SJSA1 (cell line): Measurements from ENCODE around the gene GPRC5C. TPM values are rescaled to one million over a fixed set of nuclear protein-coding genes. Genes with fewer than 3 reads are reported as not detected.

Experiments
- DNase-seq, 2 experiments: peaks; one replicate each; pipeline ENCODE4 v3.0.0-alpha.2; 2015 to 2020; ENCODE audit warnings: low spot score in 2 of 2, low read depth in 1 of 2
- H3K27ac ChIP-seq: fragments of 250-450 bp; sonication (Bioruptor Pico); 2 replicates; pipeline ENCODE4 v1.5.1; 2020; ENCODE audit warnings: mild to moderate bottlenecking, moderate library complexity
- H3K27me3 ChIP-seq: fragments of 250-450 bp; sonication (Bioruptor Pico); replicated peaks from 2 replicates; pipeline ENCODE4 v1.5.1; 2020; ENCODE audit warnings: mild to moderate bottlenecking, moderate library complexity
- H3K36me3 ChIP-seq: fragments of 250-450 bp; sonication (Bioruptor Pico); 2 replicates; pipeline ENCODE4 v1.5.1; 2020; ENCODE audit warnings: mild to moderate bottlenecking
- H3K4me1 ChIP-seq: fragments of 250-450 bp; sonication (Bioruptor Pico); replicated peaks from 2 replicates; pipeline ENCODE4 v1.6.1; 2021; ENCODE audit warnings: mild to moderate bottlenecking
- H3K4me3 ChIP-seq: fragments of 250-450 bp; sonication (Bioruptor Pico); 2 replicates; pipeline ENCODE4 v1.5.1; 2020; ENCODE audit warnings: mild to moderate bottlenecking
- H3K9me3 ChIP-seq: fragments of 250-450 bp; sonication (Bioruptor Pico); replicated peaks from 2 replicates; pipeline ENCODE4 v1.5.1; 2020; ENCODE audit warnings: mild to moderate bottlenecking
- total RNA-seq: library from RNA; depleted of rRNA; stranded (reverse); fragments of >200 nt; shearing (Covaris generic); gene quantifications from 2 replicates; pipeline ENCODE4 v1.2.3, GENCODE V29; 2014

GPRC5C gene
- total RNA-seq, 1 experiment from 2014 or later, result 48.4 TPM

- H3K4me3 ChIP-seq, result peak overlapping the region; percentile 50
- no peaks in the 10 kb centered on the region; the same call in 1 of the 2 replicates for H3K9me3 ChIP-seq
- peaks cover 15% of the 10 kb centered on the region for H3K27me3 ChIP-seq
- DNase-seq, result no peak
- no peaks in the 10 kb centered on the region for H3K36me3 ChIP-seq
- no peak overlapping the region for H3K27ac ChIP-seq
- peaks cover 40% of the 10 kb centered on the region for H3K4me1 ChIP-seq
Measured at GRCh38 chr17:74432424-74432690, 469 bp downstream of the GPRC5C start.

GRCh38 chr17:74432766-74433391 lies 991 bp downstream of the GPRC5C start:
- DNase-seq, result no peak
- H3K4me1 ChIP-seq, result peaks cover 40% of the 10 kb centered on the region
- H3K9me3 ChIP-seq, result peaks cover 4% of the 10 kb centered on the region
- no peak overlapping the region for H3K27ac ChIP-seq
- H3K4me3 ChIP-seq, result peak overlapping the region; percentile 50
- peaks cover 15% of the 10 kb centered on the region for H3K27me3 ChIP-seq
- no peaks in the 10 kb centered on the region for H3K36me3 ChIP-seq

- Histone ChIP-seq H3K9me3 (peaks cover 8% of the 10 kb centered on the region), H3K36me3 (no peaks in the 10 kb centered on the region), H3K27me3 (peaks cover 15% of the 10 kb centered on the region), H3K4me3 (no peak overlapping the region), H3K27ac (no peak overlapping the region), H3K4me1 (peaks cover 40% of the 10 kb centered on the region)
- DNase-seq, result peak in 1 of 2 experiments; percentile 37
Measured at GRCh38 chr17:74433421-74434121, 1.7 kb downstream of the GPRC5C start.

GRCh38 chr17:74435775-74436359 lies 4.0 kb downstream of the GPRC5C start:
- Histone ChIP-seq H3K9me3 (peaks cover 11% of the 10 kb centered on the region), H3K4me1 (peaks cover 26% of the 10 kb centered on the region), H3K27me3 (peaks cover 13% of the 10 kb centered on the region), H3K36me3 (no peaks in the 10 kb centered on the region), H3K4me3 (no peak overlapping the region), H3K27ac (no peak overlapping the region)
- no peak for DNase-seq

- peaks cover 11% of the 10 kb centered on the region for H3K9me3 ChIP-seq
- H3K27ac ChIP-seq, result no peak overlapping the region
- peaks cover 14% of the 10 kb centered on the region for H3K4me1 ChIP-seq
- no peaks in the 10 kb centered on the region for H3K36me3 ChIP-seq
- H3K27me3 ChIP-seq, result peaks cover 3% of the 10 kb centered on the region; the same call in 1 of the 2 replicates
- no peak for DNase-seq
- H3K4me3 ChIP-seq, result no peak overlapping the region
Measured at GRCh38 chr17:74437702-74438101, 5.8 kb downstream of the GPRC5C start.

GRCh38 chr17:74439691-74440567 lies 8.0 kb downstream of the GPRC5C start:
- H3K4me3 ChIP-seq, result no peak overlapping the region
- H3K4me1 ChIP-seq, result no peaks in the 10 kb centered on the region
- H3K27me3 ChIP-seq, result no peaks in the 10 kb centered on the region
- H3K9me3 ChIP-seq, result peaks cover 11% of the 10 kb centered on the region
- DNase-seq, result no peak
- H3K36me3 ChIP-seq, result peaks cover 4% of the 10 kb centered on the region; the same call in 1 of the 2 replicates
- H3K27ac ChIP-seq, result no peak overlapping the region

- H3K4me1 ChIP-seq, result no peaks in the 10 kb centered on the region
- no peak for DNase-seq
- peaks cover 11% of the 10 kb centered on the region for H3K9me3 ChIP-seq
- no peak overlapping the region for H3K27ac ChIP-seq
- peaks cover 4% of the 10 kb centered on the region; the same call in 1 of the 2 replicates for H3K36me3 ChIP-seq
- H3K27me3 ChIP-seq, result no peaks in the 10 kb centered on the region
- H3K4me3 ChIP-seq, result no peak overlapping the region
Measured at GRCh38 chr17:74441537-74441936, 9.6 kb downstream of the GPRC5C start.

- Histone ChIP-seq H3K36me3 (peaks cover 4% of the 10 kb centered on the region; the same call in 1 of the 2 replicates), H3K4me3 (no peak overlapping the region), H3K27ac (no peak overlapping the region), H3K4me1 (no peaks in the 10 kb centered on the region), H3K9me3 (peaks cover 11% of the 10 kb centered on the region), H3K27me3 (no peaks in the 10 kb centered on the region)
- no peak for DNase-seq
Measured at GRCh38 chr17:74442291-74442669, 10.4 kb downstream of the GPRC5C start.

GRCh38 chr17:74442670-74443515 lies 11.0 kb downstream of the GPRC5C start:
- Histone ChIP-seq H3K27ac (no peak overlapping the region), H3K36me3 (peaks cover 4% of the 10 kb centered on the region; the same call in 1 of the 2 replicates), H3K9me3 (peaks cover 7% of the 10 kb centered on the region; the same call in 1 of the 2 replicates), H3K4me3 (no peak overlapping the region), H3K4me1 (no peaks in the 10 kb centered on the region), H3K27me3 (no peaks in the 10 kb centered on the region)
- no peak for DNase-seq

GRCh38 chr17:74443516-74444296 lies 11.8 kb downstream of the GPRC5C start:
- H3K36me3 ChIP-seq, result peaks cover 4% of the 10 kb centered on the region; the same call in 1 of the 2 replicates
- H3K4me1 ChIP-seq, result peaks cover 3% of the 10 kb centered on the region
- H3K9me3 ChIP-seq, result peaks cover 1% of the 10 kb centered on the region; the same call in 1 of the 2 replicates
- H3K4me3 ChIP-seq, result no peak overlapping the region
- DNase-seq, result no peak
- no peak overlapping the region for H3K27ac ChIP-seq
- no peaks in the 10 kb centered on the region for H3K27me3 ChIP-seq

- no peak for DNase-seq
- H3K9me3 ChIP-seq, result no peaks in the 10 kb centered on the region
- H3K4me1 ChIP-seq, result peaks cover 10% of the 10 kb centered on the region
- H3K27ac ChIP-seq, result no peak overlapping the region
- H3K36me3 ChIP-seq, result peaks cover 4% of the 10 kb centered on the region
- no peak overlapping the region for H3K4me3 ChIP-seq
- no peaks in the 10 kb centered on the region for H3K27me3 ChIP-seq
Measured at GRCh38 chr17:74444406-74444805, 12.5 kb downstream of the GPRC5C start.

- Histone ChIP-seq H3K27ac (no peak overlapping the region), H3K4me1 (peaks cover 14% of the 10 kb centered on the region)
- no peak for DNase-seq
Measured at GRCh38 chr17:74445158-74445557, 13.3 kb downstream of the GPRC5C start.

More at GRCh38 chr17:74445158-74445557, 13.3 kb downstream of the GPRC5C start:
- H3K36me3 ChIP-seq, result peaks cover 4% of the 10 kb centered on the region
- H3K4me3 ChIP-seq, result no peak overlapping the region
- no peaks in the 10 kb centered on the region for H3K27me3 ChIP-seq
- no peaks in the 10 kb centered on the region for H3K9me3 ChIP-seq
